PC-9 (cell line): ENCODE results near the gene HAUS3.

Source experiments
- CTCF ChIP-seq: fragments of 200-600 bp; sonication (generic); conservative IDR thresholded peaks from 2 replicates; pipeline ENCODE4 v1.6.1; 2017; ENCODE audit warnings: mixed run types, antibody characterized with exemption, mild to moderate bottlenecking, moderate library complexity
- EZH2 ChIP-seq: fragments of 200-600 bp; sonication (generic); IDR thresholded peaks from 2 replicates; pipeline ENCODE4 v1.8.0; 2017; ENCODE audit warnings: antibody characterized with exemption, low read depth

- TF ChIP-seq CTCF (no peak), EZH2 (no peak)
Observed at GRCh38 chr4:2253160-2254084, 11.5 kb upstream of the HAUS3 start.
